ENCODE data around the gene VSIG1.

VSIG1 gene

DNA sequence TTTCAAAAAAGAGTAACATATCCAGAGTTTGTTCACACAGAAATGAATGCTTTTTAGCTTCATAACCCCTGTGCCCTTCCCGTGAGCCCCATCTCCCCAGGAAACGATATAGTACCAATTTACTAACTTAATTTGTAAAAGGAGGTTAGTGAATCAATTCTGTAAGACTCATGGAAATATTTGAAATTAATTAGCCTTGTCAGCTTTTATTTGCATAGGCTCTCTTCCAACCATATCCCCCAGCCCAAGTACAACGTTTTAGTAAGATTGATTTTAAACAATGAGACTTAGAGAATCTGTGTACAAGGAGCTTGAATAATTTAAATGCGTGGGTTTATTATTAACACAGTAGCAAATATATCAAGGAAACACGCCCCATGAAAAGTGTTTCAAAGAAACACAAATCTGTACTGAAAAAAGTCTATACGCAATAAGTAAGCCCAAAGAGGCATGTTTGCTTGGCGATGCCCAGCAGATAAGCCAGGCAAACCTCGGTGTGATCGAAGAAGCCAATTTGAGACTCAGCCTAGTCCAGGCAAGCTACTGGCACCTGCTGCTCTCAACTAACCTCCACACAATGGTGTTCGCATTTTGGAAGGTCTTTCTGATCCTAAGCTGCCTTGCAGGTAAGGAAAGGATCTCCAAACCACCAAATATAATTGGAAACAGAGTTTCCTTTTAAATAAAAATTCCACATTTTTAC, at the start of gene VSIG1:
TSS of gene VSIG1 (plus strand) at position 512 of the 703 bp plus-strand sequence. CDS start at position 578, 66 bp downstream.
- no peak for DNase-seq

DNA sequence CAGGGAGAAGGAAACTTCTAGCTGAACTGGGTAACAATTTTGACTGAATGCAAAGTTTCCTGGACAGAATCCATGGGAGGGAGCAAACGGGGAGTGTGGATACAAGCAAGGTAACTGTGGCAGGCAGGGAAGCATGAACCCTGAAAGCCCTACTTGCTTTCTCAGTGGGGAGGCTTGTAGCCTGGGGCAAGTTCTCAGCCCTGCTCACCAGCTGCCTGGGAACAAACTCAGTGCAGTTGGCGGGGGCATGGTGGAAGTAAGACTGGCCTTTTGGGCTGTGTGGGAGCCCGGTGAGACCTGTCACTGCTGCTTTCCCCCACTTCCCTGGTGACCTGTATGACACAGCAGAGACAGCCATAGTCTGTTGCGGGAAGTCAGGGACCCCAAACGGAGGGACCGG, 48.7 kb upstream of the VSIG1 start:
- DNase-seq, result no peak

DNA sequence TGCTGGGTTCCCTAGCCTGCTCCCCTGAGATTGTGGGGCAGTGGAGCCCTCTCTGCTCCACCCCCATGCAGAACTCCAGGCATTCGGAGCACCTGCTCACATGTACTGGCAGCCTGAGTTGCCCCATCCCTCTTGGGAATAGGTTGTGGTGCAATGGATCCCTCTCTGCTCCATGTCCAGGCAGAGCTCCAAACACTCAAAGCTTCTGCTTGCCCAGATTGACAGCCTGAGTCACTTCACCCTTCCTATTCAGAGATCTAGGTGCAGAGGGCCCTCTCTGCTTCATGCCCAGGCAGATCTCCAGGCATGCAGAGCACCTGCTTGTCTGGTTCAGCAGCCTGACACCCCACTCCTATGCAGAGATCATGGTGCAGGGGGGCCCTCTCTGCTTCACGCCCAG, 44.1 kb upstream of the VSIG1 start:
- no peak for DNase-seq

DNA sequence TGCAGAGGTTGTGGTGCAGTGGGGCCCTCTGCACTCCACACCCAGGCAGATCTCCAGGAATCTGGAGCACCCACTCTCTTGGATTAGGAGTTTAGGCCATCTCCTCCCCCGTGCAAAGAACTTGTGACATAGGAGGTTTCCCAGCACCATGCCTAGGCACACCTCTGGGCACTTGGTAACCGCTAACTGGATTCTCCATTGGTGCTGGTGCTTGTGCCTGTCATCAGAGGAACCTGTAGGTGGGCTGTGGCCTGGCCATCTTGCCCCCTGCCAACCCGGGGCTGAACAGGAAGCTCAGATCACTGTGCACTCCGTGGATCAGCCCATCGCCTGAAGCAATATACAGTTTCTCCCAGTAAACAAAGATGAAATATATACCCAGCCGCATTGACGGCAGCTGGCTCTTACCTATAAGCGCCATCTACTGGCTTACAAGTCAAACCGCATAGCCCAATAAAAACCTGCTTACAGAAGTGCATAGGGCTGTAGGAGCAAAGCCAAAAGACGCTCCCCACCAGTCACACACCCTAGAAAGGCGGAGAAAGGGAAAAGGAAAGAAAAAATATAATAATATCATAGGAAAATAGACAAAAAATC, 43.5 kb upstream of the VSIG1 start:
- DNase-seq, result peak in 1 of 2 experiments; percentile 44

DNA sequence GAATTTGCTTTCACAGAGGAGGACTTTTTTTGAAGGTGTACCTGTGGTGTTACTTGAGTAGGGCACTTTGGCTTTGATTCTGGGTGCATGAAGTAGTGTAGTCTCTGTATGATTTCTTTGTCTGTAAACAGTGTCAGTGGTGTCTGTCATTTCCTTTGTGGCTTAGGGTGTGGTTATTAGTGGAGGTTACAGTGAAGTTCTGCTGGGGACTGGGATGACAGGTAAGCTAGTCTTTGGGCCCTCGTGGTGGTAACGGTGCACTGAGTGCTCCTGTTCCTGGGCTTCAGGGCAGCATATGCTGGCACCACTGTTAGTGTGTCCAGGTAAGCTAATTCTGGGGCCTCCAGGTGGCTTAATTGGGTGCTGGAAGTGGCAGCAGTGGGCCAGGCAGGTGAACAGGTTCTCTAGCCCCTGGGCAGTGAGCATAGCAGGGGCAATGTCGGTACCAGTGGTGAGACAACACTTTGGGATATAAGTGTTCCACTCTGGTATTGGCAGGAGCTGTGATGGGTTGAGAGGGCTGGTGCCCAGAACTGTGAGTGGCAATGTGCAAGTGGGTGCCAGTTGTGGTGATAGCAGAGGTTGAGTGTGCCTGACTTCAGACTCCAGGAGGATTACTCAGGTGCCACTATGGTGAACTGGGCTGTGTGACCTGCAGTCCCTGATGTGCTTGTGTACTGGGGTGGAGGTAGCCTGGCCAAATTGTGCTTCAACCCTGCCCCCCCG, 26.0 kb upstream of the VSIG1 start:
- DNase-seq, result no peak

DNA sequence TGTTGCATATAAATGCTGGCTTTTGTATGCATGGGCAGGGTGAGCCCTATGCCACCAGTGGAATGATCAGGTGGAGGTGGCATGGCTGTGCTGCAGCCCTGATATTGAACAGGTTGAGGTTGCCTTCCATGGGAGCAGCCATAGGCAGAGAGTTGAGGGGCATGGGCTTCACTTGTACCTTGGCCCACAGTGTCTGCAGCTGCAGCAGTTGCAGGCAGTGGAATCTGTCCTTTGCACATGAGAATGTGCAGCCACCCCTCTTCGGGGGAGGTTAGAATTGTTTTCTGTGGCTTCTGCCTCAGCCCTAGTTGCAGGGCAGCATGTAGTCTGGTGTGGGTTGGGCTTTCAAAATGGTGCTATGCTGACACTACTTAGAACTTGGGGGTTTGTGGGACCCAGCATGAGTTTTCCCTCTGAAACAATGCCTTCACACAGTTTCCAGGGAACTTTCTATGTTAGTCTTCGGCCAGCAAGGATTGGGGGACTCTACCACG, 25.4 kb upstream of the VSIG1 start:
- no peak for DNase-seq

DNA sequence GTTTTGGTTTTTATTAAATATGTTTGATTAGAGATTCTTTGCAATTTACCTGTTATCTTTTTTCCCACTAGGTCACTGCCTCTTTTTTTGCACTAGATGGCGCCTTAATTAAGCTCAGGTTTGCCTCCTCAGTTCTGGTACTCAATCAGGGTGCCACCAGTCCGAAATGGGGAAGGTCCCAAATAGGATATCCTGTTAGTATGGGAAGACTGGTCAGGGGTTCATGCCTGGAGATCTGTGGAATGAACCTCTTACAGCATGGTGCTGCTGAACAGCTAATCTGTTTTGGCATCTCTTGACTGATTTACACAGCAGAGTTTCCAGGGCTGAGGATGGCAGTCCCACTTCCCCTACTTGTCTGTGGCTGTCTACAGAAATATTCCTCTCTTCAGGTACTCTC, 24.2 kb upstream of the VSIG1 start:
- no peak for DNase-seq

DNA sequence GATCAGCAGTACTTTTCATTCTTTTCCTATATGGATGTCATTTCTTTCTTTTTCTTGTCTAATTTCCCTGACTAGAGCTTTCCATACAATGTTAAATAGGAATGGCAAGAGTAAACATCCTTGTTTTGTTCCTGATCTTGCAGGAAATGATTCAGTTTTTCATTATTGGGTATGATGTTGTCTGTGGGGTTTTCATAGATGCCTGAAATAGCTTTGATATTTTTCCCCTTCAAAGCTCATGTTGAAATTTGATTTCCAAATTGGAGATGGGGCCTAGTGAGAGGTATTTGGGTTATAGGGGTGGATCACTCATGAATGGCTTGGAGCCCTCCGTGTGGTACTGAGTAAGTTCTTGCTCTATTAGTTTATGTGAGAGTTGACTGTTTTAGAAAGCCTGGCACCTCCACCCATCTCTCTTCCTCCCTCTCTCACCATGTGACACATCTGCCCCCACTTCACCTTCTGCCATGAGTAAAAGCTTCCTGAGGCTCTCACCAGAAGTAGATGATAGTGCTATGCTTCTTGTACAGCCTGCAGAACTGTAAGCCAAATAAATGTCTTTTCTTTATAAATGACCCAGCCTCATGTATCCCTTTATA, 22.3 kb upstream of the VSIG1 start:
- DNase-seq, result no peak

DNA sequence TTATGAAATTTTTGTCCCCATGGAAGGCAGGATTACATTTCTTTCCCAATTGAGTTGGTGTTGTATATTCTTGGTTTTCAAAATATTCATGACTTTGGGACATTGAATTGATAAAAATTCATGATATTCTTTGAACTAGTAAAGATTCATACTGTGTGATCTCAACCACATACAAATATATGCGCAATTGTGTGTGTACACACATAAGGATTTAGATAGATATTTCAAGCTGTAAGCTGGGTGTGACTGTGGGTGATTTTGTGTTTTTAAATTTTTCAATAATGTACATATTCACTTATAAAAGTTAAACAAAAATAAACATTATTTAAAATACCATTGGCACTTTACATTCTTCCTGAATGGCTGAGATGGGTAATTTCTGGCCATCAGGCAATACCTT, 19.5 kb upstream of the VSIG1 start:
- DNase-seq, result no peak

DNA sequence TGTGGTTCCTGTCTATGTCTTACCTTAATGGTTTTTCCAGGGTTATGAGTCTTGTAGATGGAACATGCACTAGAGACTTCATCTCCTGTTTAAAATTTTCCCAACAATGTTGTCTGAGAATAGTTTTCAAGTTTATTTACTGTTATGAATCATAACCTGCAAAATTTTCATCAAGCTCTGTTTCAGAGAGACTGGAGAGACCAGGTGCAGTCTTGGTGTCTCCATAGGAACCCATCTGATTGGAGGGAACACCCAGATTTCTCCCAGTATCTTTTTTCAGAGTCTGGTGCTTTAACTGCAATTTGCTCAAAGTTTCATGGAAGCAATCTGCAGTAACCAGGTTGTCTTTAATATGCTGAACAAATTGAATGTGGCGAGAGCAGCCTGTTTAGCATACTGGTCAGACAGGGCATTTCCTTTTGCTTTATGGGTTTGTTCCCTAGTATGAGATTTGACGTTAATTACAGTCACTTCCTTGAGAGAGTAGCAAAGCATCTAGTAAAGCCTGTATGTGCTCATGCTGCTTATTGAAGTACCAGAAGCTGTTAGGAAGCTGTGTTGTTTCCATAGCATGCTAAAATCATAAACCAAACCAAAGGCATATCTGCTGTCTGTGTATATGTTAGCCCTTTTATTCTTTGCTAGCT, 18.8 kb upstream of the VSIG1 start:
- no peak for DNase-seq

DNA sequence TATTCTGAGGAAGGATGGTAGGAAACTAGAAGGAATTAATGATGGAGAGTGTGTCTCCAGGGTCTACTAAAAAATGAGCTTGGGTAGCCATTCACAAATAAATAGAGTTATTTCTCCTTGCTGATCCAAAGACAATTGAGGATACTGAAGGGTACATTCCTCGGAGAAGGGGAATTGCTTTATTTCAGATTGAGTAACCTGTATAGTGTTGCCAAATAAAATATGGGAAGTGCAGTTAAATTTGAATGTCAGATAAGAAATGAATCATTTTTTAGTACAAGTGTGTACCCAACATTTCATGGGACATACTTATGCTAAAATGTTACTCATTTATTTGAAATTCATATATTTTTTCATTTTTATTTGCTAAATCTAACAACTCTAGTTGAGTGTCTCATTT, 16.0 kb upstream of the VSIG1 start:
- no peak for DNase-seq

DNA sequence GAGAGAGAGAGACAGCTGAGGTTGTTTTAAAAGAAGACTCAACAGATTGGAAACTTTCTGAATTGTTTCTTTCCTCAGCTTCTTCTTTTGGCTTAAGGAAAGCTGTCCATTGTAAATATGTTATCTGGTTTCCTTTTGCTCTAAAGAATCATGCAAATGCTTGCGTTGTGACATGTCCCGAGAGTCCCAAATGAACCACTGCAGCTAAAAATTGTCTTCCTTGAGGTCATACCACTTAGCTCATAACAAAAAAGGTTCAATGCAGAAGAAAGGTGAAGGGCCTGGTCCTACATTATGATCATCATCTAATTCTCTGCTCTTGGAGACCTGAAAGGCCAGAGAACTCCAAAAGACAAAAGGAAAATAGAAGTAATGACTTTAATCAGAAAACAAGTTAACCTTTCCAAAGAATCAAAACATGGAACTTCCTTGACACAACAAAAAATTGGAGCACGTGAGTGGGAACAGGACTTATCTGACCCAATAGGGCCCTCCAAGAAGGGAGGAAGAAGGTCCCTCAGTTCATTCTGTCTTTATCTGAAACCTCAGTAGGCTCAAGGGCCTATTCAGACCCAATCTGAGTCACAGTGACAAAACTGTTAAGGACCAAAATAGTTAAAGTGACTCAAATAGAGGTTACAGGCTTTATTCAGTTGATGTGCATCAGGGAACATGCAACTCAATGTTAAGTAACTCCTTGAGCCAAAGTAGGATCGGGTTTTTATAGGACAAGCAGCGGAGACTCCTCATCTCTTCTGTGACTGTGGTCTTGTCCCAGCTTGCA, 14.7 kb upstream of the VSIG1 start:
- DNase-seq, result no peak

DNA sequence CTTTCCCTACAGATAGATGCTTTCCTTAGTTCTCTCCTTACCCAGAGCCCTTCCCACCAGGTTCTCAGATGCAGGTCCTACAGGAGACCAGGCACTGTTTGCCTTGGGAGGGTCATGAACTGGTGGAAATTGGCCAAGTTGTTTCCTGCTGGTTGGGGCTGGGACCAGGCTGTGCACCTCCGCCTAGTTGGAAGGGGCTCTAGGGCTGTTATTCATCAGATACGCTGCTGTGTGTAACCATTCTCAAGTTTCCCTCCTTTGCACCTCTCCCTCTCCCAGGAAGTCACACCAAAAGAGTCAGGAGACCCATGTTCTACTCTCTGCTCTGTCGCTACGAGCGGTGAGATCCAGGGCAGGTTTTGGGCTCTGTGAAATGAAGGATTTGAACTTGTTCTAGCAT, 11.9 kb upstream of the VSIG1 start:
- no peak for DNase-seq

DNA sequence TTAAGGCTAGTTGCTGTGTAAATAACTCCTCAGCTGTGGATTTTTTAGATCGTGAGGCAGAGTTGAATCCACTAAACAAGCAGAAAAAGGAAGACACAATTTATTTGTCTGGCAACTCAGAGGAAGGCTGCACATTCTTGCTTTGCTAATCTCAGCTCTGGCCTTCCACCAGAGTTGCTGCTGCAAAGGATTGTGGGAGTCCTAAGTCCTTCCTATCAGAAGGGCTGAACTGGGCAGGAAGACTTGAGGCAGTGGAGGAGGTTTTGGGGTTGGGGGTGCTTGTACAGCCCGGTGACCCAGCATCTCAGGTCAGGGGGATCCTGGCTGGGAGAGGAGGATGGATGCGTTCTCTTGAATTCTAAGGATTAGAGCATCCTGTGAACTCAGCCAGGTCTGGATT, 11.0 kb upstream of the VSIG1 start:
- no peak for DNase-seq

DNA sequence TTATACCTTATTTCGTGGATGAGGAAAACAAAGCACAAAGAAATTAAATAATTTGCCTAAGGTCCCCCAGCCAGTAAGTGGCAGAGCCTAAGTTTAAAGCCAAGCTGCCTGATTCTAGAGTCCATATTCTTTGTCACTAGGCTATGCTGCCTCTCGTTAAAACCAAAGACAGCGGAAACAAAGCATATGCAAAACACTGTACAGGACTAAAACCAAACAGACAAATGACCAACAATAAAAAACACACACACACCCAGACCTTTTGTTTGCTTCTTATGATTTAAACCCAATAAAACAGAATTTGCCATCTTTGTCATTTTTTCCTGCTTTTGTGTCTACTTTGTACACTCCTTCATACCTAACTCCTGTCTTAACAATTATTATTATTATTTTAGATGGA, 10.1 kb upstream of the VSIG1 start:
- no peak for DNase-seq

DNA sequence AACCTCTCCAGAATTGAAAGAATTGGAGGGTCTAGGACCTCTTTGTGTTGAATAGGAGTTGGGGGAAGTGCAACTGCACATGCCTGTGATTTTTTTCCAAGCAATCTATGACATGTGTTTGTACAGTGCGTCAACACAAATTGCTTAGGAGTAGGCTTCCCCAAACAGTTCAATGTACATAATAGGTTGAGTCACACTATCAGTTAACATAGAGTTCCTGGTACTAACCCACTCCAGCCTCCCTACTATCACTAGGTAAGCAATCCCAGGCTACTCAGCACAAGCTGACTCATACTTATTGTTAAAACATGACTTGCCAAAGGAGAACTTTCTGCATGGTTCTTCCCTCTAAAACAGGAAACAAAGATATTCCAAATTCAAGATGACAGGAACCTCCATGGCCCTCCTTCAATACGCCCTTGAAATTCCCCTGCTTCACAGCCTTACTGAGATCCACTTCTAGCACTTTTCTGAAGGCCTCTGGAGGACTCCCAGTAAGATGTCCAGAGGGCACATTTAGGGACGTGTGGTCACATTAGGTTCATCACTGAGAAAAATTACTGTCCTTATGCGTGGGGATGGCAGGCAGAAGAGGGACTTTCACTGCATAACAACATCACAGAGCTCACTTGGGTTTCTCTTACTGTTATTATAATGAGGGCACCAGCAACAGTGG, 8.4 kb upstream of the VSIG1 start:
- no peak for DNase-seq

DNA sequence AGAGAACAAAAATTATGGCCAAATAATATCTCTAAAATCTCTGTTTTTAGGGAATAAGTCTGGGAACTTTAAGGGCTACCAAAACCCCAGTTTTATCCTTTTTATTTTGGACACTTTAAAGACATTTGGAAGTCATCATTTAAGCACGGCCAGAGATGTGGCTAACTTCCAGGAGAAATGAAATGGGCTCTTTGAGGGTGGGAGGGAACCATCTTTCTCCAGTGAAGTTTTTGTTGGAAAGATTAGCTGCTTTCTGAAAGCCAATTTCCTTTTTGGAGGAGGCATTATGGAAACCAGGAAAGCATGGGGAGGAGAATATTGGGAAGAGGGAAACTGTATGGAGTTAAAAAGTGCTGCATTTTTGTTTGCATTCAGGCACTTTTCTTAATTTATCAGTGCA, 4.8 kb downstream of the VSIG1 start:
- DNase-seq, result no peak

DNA sequence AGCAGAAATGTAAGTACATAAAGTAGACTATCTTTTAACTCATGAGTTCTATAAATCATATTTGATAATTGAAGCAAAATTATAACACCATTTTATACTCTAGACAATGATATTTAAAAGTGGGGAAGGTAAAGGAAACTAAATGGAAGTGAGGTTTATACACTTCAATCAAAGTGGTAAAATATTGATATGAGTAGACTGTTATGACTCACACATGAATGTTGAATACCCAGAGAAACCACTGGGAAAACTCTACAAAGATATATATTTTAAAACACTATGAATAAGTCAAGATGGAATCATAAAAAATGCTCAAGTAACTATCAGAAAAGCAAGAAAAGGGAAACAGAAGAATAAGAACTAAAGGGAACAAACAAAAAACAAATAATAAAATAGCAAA, 8.4 kb downstream of the VSIG1 start:
- DNase-seq, result no peak

DNA sequence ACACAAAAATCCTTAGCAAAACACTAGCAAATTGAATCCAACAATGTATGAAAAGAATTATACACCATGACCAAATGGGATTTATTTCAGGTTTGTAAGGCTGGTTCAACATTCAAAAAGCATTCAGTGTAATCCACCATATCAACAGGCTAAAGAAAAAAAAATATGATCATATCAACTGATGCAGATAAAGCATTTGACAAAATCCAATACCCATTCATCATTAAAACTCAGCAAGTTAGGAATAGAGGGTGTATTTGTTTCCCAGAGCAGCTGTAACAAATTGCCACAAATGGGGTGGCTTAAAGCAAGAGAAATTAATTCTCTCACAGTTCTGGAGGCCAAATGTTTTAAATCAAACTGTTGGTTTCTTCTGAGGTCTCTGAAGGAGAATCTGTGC, 10.7 kb downstream of the VSIG1 start:
- DNase-seq, result no peak

DNA sequence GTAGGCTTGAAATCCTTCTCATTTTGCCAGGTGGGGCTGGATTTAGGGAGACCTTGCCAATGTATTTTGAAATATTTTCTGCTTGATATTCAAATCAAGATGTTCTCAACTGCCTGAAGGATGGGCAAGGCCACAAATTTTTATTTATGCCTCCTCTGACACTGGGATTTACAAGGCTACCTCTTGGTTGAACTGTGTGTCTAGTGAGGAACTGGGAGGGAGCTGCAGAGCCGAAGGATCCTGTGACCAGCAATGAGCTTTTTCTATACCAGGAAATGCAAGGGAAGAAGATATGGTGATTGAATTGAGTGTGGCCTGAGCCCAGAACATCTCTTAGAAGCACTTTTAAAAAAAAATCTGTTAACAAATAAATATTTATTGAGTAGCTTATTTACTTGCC, 14.9 kb downstream of the VSIG1 start:
- no peak for DNase-seq

DNA sequence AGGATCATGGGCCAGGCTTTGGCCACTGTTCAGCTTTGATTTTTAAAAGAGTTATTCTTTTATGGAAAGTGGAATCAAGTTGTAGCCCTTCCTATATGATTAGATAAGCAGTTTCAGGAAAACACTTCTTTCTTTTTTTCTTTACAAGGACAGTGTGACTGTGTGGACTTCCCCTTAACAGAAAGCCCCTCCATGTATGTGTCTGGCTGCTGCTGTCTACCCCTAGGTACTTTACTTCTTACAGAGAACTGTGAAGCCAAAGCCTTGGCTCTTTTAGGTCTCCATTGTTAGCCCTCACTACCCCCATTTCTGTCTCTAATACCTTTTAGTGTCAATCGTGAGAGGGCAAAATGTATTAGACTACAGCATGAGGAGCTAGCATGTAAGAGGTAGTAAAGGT, 19.1 kb downstream of the VSIG1 start:
- no peak for DNase-seq

DNA sequence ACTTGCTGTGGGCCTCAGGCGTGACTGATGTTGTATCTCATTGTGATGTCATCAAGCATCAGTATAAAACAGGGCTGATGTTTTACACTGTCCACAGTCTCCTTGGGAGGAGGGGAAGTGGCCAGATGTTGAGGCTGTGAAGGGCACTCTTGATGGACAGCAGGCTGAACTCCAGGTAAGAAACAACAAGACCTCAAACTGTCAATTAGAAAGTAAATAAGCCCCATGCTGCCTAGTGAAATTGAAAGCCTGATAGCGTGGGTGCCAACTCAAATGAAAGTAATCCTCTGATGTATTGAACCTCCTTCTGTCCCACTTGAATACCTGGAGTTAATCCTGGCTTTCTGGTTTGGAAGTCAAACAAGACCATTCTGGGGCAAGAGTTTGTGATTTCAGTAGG, 19.7 kb downstream of the VSIG1 start:
- DNase-seq, result no peak

Data from NCI-H446 (cell line).